Endothelial cell of umbilical vein (primary cell): ENCODE results near the gene ACAD9.

Experiments used
- CTCF ChIP-seq, 2 donors: IDR thresholded peaks; 1 replicate in 1 of 2; 2 replicates in 1 of 2; pipeline ENCODE4 v1.5.1; 2011; ENCODE audit warnings: low read length in 2 of 2, mild to moderate bottlenecking in 2 of 2, moderate library complexity in 2 of 2, control low read depth in 1 of 2, inconsistent platforms in 1 of 2, low read depth in 1 of 2; ENCODE audit not compliant: insufficient read depth in 1 of 2; ENCODE audit errors: extremely low read depth in 1 of 2
- EZH2 ChIP-seq: IDR thresholded peaks from 2 replicates; pipeline ENCODE4 v1.6.1; 2012; ENCODE audit warnings: borderline replicate concordance, low read depth, mild to moderate bottlenecking, moderate library complexity, low read length, inconsistent platforms; ENCODE audit not compliant: severe bottlenecking
- JUN ChIP-seq: IDR thresholded peaks from 2 replicates; pipeline ENCODE4 v1.6.1; 2011; ENCODE audit warnings: borderline replicate concordance, low read depth; ENCODE audit not compliant: insufficient read length, insufficient read depth
- MAX ChIP-seq: IDR thresholded peaks from 2 replicates; pipeline ENCODE4 v1.6.1; 2011; ENCODE audit not compliant: insufficient read depth, insufficient read length
- POLR2A ChIP-seq: IDR thresholded peaks from 2 replicates; pipeline ENCODE4 v1.6.1; 2012; ENCODE audit warnings: low read depth, mild to moderate bottlenecking, control low read depth, low read length
- POLR2AphosphoS5 ChIP-seq: IDR thresholded peaks from 2 replicates; pipeline ENCODE4 v1.6.1; 2012; ENCODE audit warnings: low read depth, mild to moderate bottlenecking, control low read depth, low read length, moderate library complexity; ENCODE audit not compliant: insufficient read depth

GRCh38 chr3:128931046-128931445 is 51.6 kb downstream of the ACAD9 start:
- TF ChIP-seq CTCF (IDR thresholded peaks at IDR 0.05; ENCODE audit: extremely low read depth in 1 of 2, insufficient read depth in 1 of 2, low read depth in 1 of 2, low read length in 2 of 2) (no peak), POLR2AphosphoS5 (no peak), JUN (no peak), EZH2 (no peak), POLR2A (no peak), MAX (no peak)
